HepG2 (cell line): ENCODE data around the gene MMP25. TPM values are rescaled to one million over a fixed set of nuclear protein-coding genes. Genes with fewer than 3 reads are reported as not detected.

Source experiments
- DDIT3 ChIP-seq: sonication (generic); formaldehyde crosslinking; IDR thresholded peaks from 2 replicates; pipeline ENCODE4 v1.4.0; 2020; ENCODE audit warnings: mild to moderate bottlenecking, missing genetic modification reagents
- HIC2 ChIP-seq: sonication (generic); formaldehyde crosslinking; IDR thresholded peaks from 2 replicates; pipeline ENCODE4 v1.9.0; 2022; ENCODE audit warnings: low read depth, missing genetic modification reagents
- HOXD1 ChIP-seq: sonication (generic); formaldehyde crosslinking; IDR thresholded peaks from 2 replicates; pipeline ENCODE4 v1.5.0; 2020; ENCODE audit warnings: missing genetic modification reagents
- KLF9 ChIP-seq: IDR thresholded peaks from 2 replicates; pipeline ENCODE4 v1.6.1; 2016; ENCODE audit warnings: low read depth
- ZBTB40 ChIP-seq, 2 experiments: fragments of 450-650 bp in 1 of 2; sonication (generic) in 1 of 2; formaldehyde crosslinking in 1 of 2; IDR thresholded peaks; 2 replicates each; pipeline versions ENCODE4 v1.6.1 to v1.8.0; 2016 to 2022; ENCODE audit warnings: antibody characterized with exemption in 1 of 2, mild to moderate bottlenecking in 1 of 2, missing genetic modification reagents in 1 of 2
- ZNF138 ChIP-seq: sonication (generic); formaldehyde crosslinking; IDR thresholded peaks from 2 replicates; pipeline ENCODE4 v1.5.0; 2020; ENCODE audit warnings: mild to moderate bottlenecking, low read depth, missing genetic modification reagents
- ZNF20 ChIP-seq: sonication (generic); formaldehyde crosslinking; IDR thresholded peaks from 2 replicates; pipeline ENCODE4 v1.4.0; 2020; ENCODE audit warnings: mild to moderate bottlenecking, moderate library complexity, missing genetic modification reagents
- ZNF598 ChIP-seq: sonication (generic); formaldehyde crosslinking; IDR thresholded peaks from 2 replicates; pipeline ENCODE4 v1.5.1; 2020; ENCODE audit warnings: mild to moderate bottlenecking, missing genetic modification reagents, borderline replicate concordance
- ZNF629 ChIP-seq: sonication (generic); formaldehyde crosslinking; conservative IDR thresholded peaks from 2 replicates; pipeline ENCODE4 v1.5.0; 2020; ENCODE audit warnings: missing genetic modification reagents
- ZNF883 ChIP-seq: sonication (generic); formaldehyde crosslinking; IDR thresholded peaks from 2 replicates; pipeline ENCODE4 v1.5.1; 2020; ENCODE audit warnings: mild to moderate bottlenecking, missing genetic modification reagents; ENCODE audit errors: not compliant biosample characterization
- polyA plus RNA-seq, 8 experiments: library from polyadenylated mRNA; depleted of rRNA in 3 of 8; stranded (reverse) in 7 of 8; unstranded in 1 of 8; fragments of >200 nt; fragmentation: Illumina TruSeq in 4 of 8; extraction: Trizol in 4 of 8; gene quantifications; 2 replicates each; pipeline versions ENCODE4 v1.2.1 to v1.2.3, GENCODE V29; 2011 to 2016; ENCODE audit warnings: low read depth in 4 of 8, missing spikeins in 1 of 8, mixed read lengths in 1 of 8; ENCODE audit not compliant: insufficient read depth in 1 of 8
- total RNA-seq, 5 experiments: library from RNA; depleted of rRNA; stranded (reverse); fragments of >200 nt; fragmentation: Illumina TruSeq; extraction: Trizol; gene quantifications; 2 replicates each; pipeline ENCODE4 v1.2.3, GENCODE V29; 2016; ENCODE audit warnings: low read depth in 1 of 5
- TF ChIP-seq, protein P1 (sequence below): sonication (generic); formaldehyde crosslinking; IDR thresholded peaks from 2 replicates; pipeline ENCODE4 v1.5.0; 2020; ENCODE audit warnings: missing genetic modification reagents
- TF ChIP-seq, protein P2 (sequence below): sonication (generic); formaldehyde crosslinking; IDR thresholded peaks from 2 replicates; pipeline ENCODE4 v1.4.0; 2020; ENCODE audit warnings: missing genetic modification reagents, mild to moderate bottlenecking, borderline replicate concordance

MMP25 gene
- total and polyA plus RNA-seq, 2 of the 13 experiments (the other 11 are each of a cell fraction or from before 2014, with no cell fraction given), result 0.04 to 0.08 TPM

DNA sequence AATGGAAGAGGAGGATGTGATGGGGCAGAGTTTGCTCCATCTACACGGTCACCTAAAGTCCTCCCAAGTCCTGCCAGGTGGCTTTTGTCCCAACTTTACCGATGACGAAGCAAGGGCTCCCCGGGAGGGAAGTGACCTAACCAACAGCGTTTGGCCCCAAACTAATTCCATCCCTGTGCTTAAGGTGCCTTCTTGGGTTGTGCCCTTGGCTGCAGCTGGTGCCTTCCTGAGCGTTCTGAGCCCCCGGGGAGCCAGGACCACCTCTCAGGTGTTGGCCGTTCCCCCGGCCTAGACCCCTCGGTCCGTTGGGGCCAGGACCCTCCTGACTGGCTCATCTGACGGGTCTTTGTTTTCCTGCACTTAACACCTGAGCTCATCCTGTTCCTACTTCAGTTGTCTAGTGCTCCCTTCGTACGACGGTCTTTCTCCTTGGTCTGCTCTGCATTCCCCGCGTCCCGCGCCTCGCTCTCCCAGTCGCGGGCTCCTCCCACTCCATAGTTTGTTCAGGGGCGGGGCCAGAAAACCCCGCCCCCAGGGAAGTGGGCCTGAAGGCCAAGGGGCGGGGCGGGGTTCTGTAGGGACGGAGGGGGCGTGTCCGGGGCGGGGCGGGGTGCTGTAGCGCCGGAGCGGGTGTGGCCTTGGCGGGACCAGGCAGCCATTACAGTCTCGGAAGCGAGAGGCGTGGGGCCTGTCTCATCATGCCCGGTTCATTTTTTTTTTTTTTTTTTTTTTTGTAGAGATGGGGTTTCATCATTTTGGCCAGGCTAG lies 53.6 kb downstream of the MMP25 start (continued):
- TF ChIP-seq ZBTB40 (IDR thresholded peaks at IDR 0.05) (no peak), ZBTB40 (CRISPR knock-in tag; IDR thresholded peaks at IDR 0.05) (no peak), ZNF20 (CRISPR knock-in tag) (no peak), HIC2 (CRISPR knock-in tag) (no peak), ZNF598 (CRISPR knock-in tag) (peak; percentile 29; the same call in 1 of the 2 replicates), ZNF629 (no peak), KLF9 (CRISPR knock-in tag) (no peak), ZNF883 (no peak), HOXD1 (CRISPR knock-in tag) (no peak), DDIT3 (CRISPR knock-in tag) (no peak), ZNF138 (CRISPR knock-in tag) (no peak)
- TF ChIP-seq, protein P1, sequence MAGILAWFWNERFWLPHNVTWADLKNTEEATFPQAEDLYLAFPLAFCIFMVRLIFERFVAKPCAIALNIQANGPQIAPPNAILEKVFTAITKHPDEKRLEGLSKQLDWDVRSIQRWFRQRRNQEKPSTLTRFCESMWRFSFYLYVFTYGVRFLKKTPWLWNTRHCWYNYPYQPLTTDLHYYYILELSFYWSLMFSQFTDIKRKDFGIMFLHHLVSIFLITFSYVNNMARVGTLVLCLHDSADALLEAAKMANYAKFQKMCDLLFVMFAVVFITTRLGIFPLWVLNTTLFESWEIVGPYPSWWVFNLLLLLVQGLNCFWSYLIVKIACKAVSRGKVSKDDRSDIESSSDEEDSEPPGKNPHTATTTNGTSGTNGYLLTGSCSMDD, result no peak
- TF ChIP-seq, protein P2, sequence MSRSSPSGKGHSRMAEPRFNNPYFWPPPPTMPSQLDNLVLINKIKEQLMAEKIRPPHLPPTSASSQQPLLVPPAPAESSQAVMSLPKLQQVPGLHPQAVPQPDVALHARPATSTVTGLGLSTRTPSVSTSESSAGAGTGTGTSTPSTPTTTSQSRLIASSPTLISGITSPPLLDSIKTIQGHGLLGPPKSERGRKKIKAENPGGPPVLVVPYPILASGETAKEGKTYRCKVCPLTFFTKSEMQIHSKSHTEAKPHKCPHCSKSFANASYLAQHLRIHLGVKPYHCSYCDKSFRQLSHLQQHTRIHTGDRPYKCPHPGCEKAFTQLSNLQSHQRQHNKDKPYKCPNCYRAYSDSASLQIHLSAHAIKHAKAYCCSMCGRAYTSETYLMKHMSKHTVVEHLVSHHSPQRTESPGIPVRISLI, result peak; percentile 80
